ENCODE measurements around the gene HEATR3.

Gene HEATR3

GRCh38 chr16:50154420-50154950 is 88.7 kb downstream of the HEATR3 start:
- no peak for DNase-seq

GRCh38 chr16:50155925-50156324 is 90.2 kb downstream of the HEATR3 start:
- no peak for DNase-seq
